ENCODE data around the gene SRGAP3. TPM values are rescaled to one million over a fixed set of nuclear protein-coding genes. Genes with fewer than 3 reads are reported as not detected.

Gene SRGAP3
- total and polyA plus RNA-seq, 2 experiments from 2014 or later, result 0.89 to 1.7 TPM

- Histone ChIP-seq H3K9ac (no peak overlapping the region), H3K9me2 (ENCODE audit: insufficient read depth) (no peaks in the 10 kb centered on the region), H4K20me1 (ENCODE audit: insufficient read depth) (no peaks in the 10 kb centered on the region), H3K9me3 (ENCODE audit: low read depth) (no peaks in the 10 kb centered on the region), H3K27ac (no peak overlapping the region), H2AFZ (no peak overlapping the region), H3K4me3 (no peak overlapping the region), H3K27me3 (replicated peaks; ENCODE audit: insufficient read depth) (no peaks in the 10 kb centered on the region), H3K36me3 (ENCODE audit: low read depth) (no peaks in the 10 kb centered on the region), H3K4me2 (ENCODE audit: unreplicated experiment) (no peak overlapping the region), H3K4me1 (ENCODE audit: insufficient read depth) (no peaks in the 10 kb centered on the region), H3K79me2 (ENCODE audit: insufficient read depth) (no peaks in the 10 kb centered on the region), H3F3A (ENCODE audit: insufficient read depth) (no peaks in the 10 kb centered on the region)
- DNase-seq, result no peak
- in situ Hi-C loops (cut with MboI), result no loop called here
- no peak for TF ChIP-seq EZH2phosphoT487 (IDR thresholded peaks at IDR 0.05; ENCODE audit: insufficient read depth, low read depth)
- no peak for TF ChIP-seq EZH2 (IDR thresholded peaks at IDR 0.05; ENCODE audit: insufficient read depth, poor library complexity, severe bottlenecking)
- WGBS, 2 experiments (ENCODE audit: low coverage in 1 of 2, low lambda C conversion rate in 2 of 2, missing lambda C conversion rate in 2 of 2), result 70 to 78% methylated on average over 2 of the region's 2 CpGs
These were observed 120.1 kb downstream of the SRGAP3 start for GRCh38 chr3:9129365-9129764.

DNA sequence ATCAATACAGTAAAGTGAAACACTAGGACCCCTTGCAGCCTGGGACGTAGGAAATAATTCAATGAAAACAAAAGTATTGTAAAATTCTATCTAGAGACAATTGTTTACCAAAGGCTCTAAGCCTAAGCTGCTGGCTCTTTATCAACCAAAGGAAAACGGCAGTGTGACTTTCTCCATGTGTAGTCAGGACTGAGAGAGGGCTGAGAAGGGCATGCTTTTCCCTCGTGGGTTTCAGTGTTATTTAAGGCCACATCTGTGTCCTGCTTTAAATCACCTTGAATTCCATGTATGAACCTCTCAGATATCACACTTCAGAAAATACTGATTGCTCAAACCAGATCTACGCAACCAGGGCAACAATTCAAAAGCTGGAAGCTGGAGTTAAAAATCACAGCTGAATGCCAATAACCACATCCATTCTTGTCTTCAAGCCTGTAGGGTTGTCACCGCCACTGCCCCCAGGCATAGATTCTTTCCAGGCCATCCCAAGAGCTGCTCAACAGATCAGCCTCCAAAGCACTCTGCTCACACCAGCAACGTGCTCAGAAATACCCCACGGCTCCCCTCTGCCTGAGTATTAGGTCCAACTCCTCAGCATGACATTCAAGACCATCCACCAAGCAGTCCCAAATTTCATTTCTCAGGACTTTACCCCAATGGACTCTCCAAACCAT lies 124.0 kb downstream of the SRGAP3 start:
- Histone ChIP-seq H3K4me3 (no peak overlapping the region), H3K27me3 (replicated peaks; ENCODE audit: insufficient read depth) (no peaks in the 10 kb centered on the region), H3K9me3 (ENCODE audit: low read depth) (no peaks in the 10 kb centered on the region), H3K36me3 (ENCODE audit: low read depth) (no peaks in the 10 kb centered on the region), H3K9me2 (ENCODE audit: insufficient read depth) (no peaks in the 10 kb centered on the region), H3K9ac (no peak overlapping the region), H3K79me2 (ENCODE audit: insufficient read depth) (no peaks in the 10 kb centered on the region), H4K20me1 (ENCODE audit: insufficient read depth) (no peaks in the 10 kb centered on the region), H3K4me2 (ENCODE audit: unreplicated experiment) (no peak overlapping the region), H2AFZ (no peak overlapping the region), H3K27ac (no peak overlapping the region), H3K4me1 (ENCODE audit: insufficient read depth) (no peaks in the 10 kb centered on the region), H3F3A (ENCODE audit: insufficient read depth) (no peaks in the 10 kb centered on the region)
- DNase-seq, result no peak
- no peak for TF ChIP-seq EZH2phosphoT487 (IDR thresholded peaks at IDR 0.05; ENCODE audit: insufficient read depth, low read depth)
- TF ChIP-seq EZH2 (IDR thresholded peaks at IDR 0.05; ENCODE audit: insufficient read depth, poor library complexity, severe bottlenecking), result no peak
- 60 to 61% methylated on average over 7 of the region's 7 CpGs for WGBS, 2 experiments (ENCODE audit: low coverage in 1 of 2, low lambda C conversion rate in 2 of 2, missing lambda C conversion rate in 2 of 2)
- in situ Hi-C loops (cut with MboI), result no loop called here

DNA sequence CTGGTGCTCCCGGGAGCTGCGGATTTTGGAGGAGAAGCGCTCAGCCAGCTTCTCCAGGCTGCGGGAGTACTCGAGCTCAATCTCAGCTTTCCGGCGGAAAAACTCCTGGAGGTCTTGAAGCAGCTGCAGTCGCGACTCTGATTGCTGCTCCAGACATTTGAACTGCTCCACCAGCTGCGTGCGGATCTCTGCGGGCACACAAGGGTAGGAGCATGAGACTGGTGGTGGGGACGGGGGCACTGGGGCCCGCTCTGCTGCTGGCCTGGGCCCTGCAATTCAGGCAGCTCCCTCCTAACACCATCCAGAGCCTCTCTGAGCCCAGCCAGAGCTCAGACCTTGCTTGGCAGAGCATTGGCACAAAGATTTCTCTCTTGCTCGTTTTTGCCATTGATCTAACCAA lies 124.7 kb downstream of the SRGAP3 start:
- in situ Hi-C loops (cut with MboI), result no loop called here
- H2AFZ ChIP-seq, result no peak overlapping the region
- H3K4me3 ChIP-seq, result no peak overlapping the region
- no peaks in the 10 kb centered on the region for H3F3A ChIP-seq (ENCODE audit: insufficient read depth)
- H3K27ac ChIP-seq, result no peak overlapping the region
- no peaks in the 10 kb centered on the region for H3K79me2 ChIP-seq (ENCODE audit: insufficient read depth)
- H4K20me1 ChIP-seq (ENCODE audit: insufficient read depth), result no peaks in the 10 kb centered on the region
- 74 to 80% methylated on average over 15 of the region's 15 CpGs for WGBS, 2 experiments (ENCODE audit: low coverage in 1 of 2, low lambda C conversion rate in 2 of 2, missing lambda C conversion rate in 2 of 2)
- H3K9me3 ChIP-seq (ENCODE audit: low read depth), result no peaks in the 10 kb centered on the region
- no peak overlapping the region for H3K9ac ChIP-seq
- no peaks in the 10 kb centered on the region for H3K27me3 ChIP-seq (replicated peaks; ENCODE audit: insufficient read depth)
- no peaks in the 10 kb centered on the region for H3K36me3 ChIP-seq (ENCODE audit: low read depth)
- no peaks in the 10 kb centered on the region for H3K4me1 ChIP-seq (ENCODE audit: insufficient read depth)
- TF ChIP-seq EZH2phosphoT487 (IDR thresholded peaks at IDR 0.05; ENCODE audit: insufficient read depth, low read depth) (no peak), EZH2 (IDR thresholded peaks at IDR 0.05; ENCODE audit: insufficient read depth, poor library complexity, severe bottlenecking) (no peak)
- DNase-seq, result no peak
- no peaks in the 10 kb centered on the region for H3K9me2 ChIP-seq (ENCODE audit: insufficient read depth)
- H3K4me2 ChIP-seq (ENCODE audit: unreplicated experiment), result no peak overlapping the region

DNA sequence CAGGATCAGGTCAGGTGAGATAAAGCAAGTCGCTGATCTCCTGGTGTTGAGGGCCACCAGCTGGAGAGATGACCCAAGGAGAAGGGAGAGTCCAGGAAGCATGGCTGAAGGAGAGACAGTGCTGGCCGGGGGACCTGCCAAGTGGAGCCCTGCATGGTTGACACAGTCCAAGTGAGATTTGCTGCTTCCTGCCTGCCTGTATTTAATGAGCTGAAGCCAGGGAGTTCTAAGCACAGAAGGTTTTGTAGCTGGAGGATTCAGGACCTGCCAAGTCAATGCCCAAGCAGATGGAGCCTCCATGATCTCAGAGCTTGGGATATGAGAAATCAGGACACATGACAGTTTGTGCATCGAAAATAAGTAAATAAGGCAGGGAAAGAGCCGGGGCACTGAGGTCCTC lies 125.6 kb downstream of the SRGAP3 start:
- H2AFZ ChIP-seq, result no peak overlapping the region
- no peaks in the 10 kb centered on the region for H3K36me3 ChIP-seq (ENCODE audit: low read depth)
- WGBS, 2 experiments (ENCODE audit: low coverage in 1 of 2, low lambda C conversion rate in 2 of 2, missing lambda C conversion rate in 2 of 2), result 82 to 85% methylated on average over 4 of the region's 4 CpGs
- H3K4me3 ChIP-seq, result no peak overlapping the region
- no peaks in the 10 kb centered on the region for H3K9me3 ChIP-seq (ENCODE audit: low read depth)
- TF ChIP-seq EZH2 (IDR thresholded peaks at IDR 0.05; ENCODE audit: insufficient read depth, poor library complexity, severe bottlenecking), result no peak
- TF ChIP-seq EZH2phosphoT487 (IDR thresholded peaks at IDR 0.05; ENCODE audit: insufficient read depth, low read depth), result no peak
- no peaks in the 10 kb centered on the region for H3F3A ChIP-seq (ENCODE audit: insufficient read depth)
- H3K27me3 ChIP-seq (replicated peaks; ENCODE audit: insufficient read depth), result no peaks in the 10 kb centered on the region
- H3K4me2 ChIP-seq (ENCODE audit: unreplicated experiment), result no peak overlapping the region
- H3K27ac ChIP-seq, result no peak overlapping the region
- in situ Hi-C loops (cut with MboI), result no loop called here
- H3K79me2 ChIP-seq (ENCODE audit: insufficient read depth), result no peaks in the 10 kb centered on the region
- no peak overlapping the region for H3K9ac ChIP-seq
- no peaks in the 10 kb centered on the region for H3K4me1 ChIP-seq (ENCODE audit: insufficient read depth)
- DNase-seq, result no peak
- H4K20me1 ChIP-seq (ENCODE audit: insufficient read depth), result no peaks in the 10 kb centered on the region
- H3K9me2 ChIP-seq (ENCODE audit: insufficient read depth), result no peaks in the 10 kb centered on the region
